Measurements from ENCODE around the gene NTRK1. TPM values are rescaled to one million over a fixed set of nuclear protein-coding genes. Genes with fewer than 3 reads are reported as not detected.

The NTRK1 gene
- total RNA-seq, 2 donors from 2014 or later, result 0.59 to 31.4 TPM

DNA sequence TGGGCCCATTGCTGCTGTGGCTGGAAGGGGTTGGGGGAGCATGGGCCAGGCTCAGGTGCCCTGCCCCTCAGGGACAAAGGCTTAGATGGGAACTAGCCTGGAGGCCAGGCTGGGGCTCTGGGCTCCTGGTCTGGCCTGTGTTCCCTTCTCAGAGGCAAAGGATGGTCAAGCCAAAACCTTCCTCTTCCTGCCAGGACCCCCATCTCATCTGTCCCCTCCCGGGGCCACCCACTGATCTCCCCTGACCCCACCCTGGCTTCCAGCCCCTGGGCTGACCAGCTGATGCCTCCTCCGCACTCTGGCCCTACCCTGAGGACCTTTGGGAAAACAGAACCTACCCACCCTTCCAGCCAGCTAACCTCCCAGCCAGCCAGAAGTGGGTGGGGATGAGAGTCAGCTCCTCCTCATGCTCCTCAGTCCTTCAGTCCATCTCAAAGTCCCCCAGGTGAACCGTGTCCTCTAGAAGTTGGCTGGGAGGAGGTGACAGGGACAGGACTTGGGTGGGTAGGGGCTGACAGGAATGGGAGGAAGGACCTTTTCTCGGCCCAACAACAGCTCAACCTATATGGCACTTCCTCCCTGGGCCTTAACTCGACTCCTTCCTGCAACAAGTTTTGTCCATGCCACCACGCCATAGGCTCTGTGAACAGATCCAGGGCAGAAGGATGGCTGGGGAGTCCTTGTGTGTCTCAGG lies 40.4 kb downstream of the NTRK1 start:
- Histone ChIP-seq H3K27ac (no peak overlapping the region), H3K4me1 (replicated peaks) (no peaks in the 10 kb centered on the region)
- intact Hi-C loops (cut with DNase I), result no loop called here

DNA sequence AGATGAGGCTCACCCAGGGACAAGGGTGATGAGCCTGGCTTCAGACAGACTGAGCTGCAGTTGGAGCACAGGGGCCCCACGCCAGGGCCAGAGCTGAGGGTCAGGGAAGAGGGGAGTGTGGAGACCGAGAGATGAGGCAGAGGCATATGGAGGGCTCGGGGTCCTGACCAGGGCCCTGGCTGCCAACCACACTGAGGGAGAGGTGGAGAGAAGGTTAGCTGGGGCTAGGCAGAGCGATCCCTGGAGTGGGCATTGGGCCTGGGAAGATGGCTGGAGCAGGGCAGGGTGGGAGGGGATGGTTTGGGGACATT lies 40.9 kb downstream of the NTRK1 start:
- H3K4me1 ChIP-seq (replicated peaks), result no peaks in the 10 kb centered on the region
- intact Hi-C loops (cut with DNase I), result no loop called here
- DNase-seq (ENCODE audit: low spot score), result no peak
- H3K36me3 ChIP-seq, result no peaks in the 10 kb centered on the region
- peaks cover 4% of the 10 kb centered on the region for H3K27me3 ChIP-seq (replicated peaks; ENCODE audit: insufficient read depth)
- TF ChIP-seq POLR2A (IDR thresholded peaks at IDR 0.05) (no peak), POLR2AphosphoS5 (IDR thresholded peaks at IDR 0.05) (no peak)
- TF ChIP-seq, protein P1, sequence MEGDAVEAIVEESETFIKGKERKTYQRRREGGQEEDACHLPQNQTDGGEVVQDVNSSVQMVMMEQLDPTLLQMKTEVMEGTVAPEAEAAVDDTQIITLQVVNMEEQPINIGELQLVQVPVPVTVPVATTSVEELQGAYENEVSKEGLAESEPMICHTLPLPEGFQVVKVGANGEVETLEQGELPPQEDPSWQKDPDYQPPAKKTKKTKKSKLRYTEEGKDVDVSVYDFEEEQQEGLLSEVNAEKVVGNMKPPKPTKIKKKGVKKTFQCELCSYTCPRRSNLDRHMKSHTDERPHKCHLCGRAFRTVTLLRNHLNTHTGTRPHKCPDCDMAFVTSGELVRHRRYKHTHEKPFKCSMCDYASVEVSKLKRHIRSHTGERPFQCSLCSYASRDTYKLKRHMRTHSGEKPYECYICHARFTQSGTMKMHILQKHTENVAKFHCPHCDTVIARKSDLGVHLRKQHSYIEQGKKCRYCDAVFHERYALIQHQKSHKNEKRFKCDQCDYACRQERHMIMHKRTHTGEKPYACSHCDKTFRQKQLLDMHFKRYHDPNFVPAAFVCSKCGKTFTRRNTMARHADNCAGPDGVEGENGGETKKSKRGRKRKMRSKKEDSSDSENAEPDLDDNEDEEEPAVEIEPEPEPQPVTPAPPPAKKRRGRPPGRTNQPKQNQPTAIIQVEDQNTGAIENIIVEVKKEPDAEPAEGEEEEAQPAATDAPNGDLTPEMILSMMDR (IDR thresholded peaks at IDR 0.05), result no peak
- H3K9me3 ChIP-seq, result no peaks in the 10 kb centered on the region
- no peak overlapping the region for H3K4me3 ChIP-seq
- 76% methylated on average over 4 of the region's 4 CpGs for WGBS
- H3K27ac ChIP-seq, result no peak overlapping the region

More for the DNA sequence above, 40.4 kb downstream of the NTRK1 start:
- Histone ChIP-seq H3K36me3 (no peaks in the 10 kb centered on the region), H3K9me3 (no peaks in the 10 kb centered on the region), H3K27me3 (replicated peaks; ENCODE audit: insufficient read depth) (peaks cover 4% of the 10 kb centered on the region), H3K4me3 (no peak overlapping the region)
- DNase-seq (ENCODE audit: low spot score), result no peak
- no peak for TF ChIP-seq POLR2AphosphoS5 (IDR thresholded peaks at IDR 0.05)
- TF ChIP-seq POLR2A (IDR thresholded peaks at IDR 0.05), result no peak
- TF ChIP-seq, protein P1 (IDR thresholded peaks at IDR 0.05), result no peak
- 66% methylated on average over 6 of the region's 6 CpGs for WGBS

DNA sequence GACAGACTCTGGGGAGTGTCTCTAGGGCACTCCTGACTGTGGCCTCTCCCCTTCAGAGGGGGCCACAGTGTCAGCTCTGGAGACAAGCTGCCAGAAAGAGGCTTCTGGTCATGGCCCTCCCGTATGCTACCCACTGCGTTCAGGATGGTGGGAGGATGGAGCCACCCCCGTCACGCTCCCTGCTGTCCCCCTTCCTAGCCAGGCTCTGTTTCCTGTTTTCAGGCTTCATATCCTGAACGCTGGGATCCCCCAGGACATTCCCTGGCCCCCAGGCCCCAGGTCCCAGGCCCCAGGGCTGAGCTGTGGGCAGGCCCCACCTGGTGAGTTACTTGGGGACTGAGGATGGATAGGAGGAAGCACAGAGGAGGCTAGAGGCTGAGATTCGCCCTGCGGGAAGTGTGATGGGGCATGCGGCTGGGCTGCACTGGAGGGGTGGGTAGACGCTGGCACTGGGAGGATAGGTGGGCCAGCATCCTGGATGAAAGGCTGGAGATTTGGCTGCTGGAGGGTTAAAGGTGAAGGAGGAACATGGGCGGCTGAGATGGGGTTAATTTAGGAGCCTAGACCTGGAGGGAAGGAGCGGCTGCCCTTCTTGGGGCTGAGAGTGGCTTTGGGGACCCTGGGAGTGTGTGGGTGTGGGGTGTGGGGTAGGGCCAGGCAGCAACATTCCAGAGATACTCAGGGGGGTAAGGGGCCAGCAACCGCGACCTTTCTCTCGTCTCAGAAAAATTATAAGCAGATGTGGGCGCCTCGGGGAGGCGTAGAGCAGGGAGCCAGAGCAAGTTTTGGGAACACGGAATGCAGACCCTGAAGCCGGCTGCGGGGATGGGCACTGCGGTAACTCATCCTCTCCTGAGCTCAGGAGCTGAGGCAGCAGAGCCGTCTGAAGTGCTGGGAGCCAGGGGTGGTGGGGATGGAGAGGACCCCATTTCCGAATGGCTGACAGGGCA lies 41.6 kb downstream of the NTRK1 start:
- Histone ChIP-seq H3K9me3 (no peaks in the 10 kb centered on the region), H3K4me1 (replicated peaks) (no peaks in the 10 kb centered on the region), H3K27me3 (replicated peaks; ENCODE audit: insufficient read depth) (peaks cover 4% of the 10 kb centered on the region), H3K27ac (no peak overlapping the region), H3K4me3 (no peak overlapping the region), H3K36me3 (no peaks in the 10 kb centered on the region)
- WGBS, result 63% methylated on average over 22 of the region's 23 CpGs
- no peak for DNase-seq (ENCODE audit: low spot score)
- no peak for TF ChIP-seq POLR2A (IDR thresholded peaks at IDR 0.05)
- TF ChIP-seq POLR2AphosphoS5 (IDR thresholded peaks at IDR 0.05), result no peak
- TF ChIP-seq, protein P1 (IDR thresholded peaks at IDR 0.05), result no peak
- intact Hi-C loops (cut with DNase I), result no loop called here

DNA sequence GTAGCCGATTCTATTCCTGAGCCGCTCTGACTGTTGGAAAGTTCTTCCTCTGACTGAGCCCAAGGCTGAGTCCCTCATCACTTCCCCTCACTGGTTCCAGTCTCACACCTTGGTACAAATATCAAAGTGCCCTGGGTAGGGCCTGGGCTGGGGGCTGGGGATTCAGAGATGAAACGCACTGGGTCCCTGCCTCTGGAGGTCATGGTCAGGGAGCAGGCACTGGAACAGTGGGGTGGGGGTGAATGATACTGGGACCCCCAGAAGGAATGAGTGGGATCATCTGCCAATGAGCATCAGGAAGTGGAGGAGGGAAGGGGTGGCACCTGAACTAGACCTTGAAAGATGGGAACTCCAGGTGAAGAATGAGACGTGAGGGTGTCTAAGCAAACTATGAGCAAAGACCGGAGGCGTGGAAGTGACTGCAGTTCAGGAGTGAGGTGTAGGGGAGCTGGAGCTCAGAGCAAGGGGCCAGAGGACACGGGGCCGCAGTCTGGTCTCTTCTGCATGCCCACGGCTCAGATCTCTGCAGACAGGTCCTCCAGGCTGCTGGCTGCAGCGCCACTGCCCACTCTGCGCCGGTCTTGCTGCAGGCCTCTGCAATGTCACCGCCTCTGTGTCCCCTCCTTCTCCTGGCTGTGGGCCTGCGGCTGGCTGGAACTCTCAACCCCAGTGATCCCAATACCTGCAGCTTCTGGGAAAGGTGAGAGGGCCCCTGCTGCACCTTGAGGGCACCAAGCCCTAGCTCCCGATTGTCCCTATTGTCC lies 42.8 kb downstream of the NTRK1 start:
- 73% methylated on average over 15 of the region's 15 CpGs for WGBS
- Histone ChIP-seq H3K9me3 (no peaks in the 10 kb centered on the region), H3K27me3 (replicated peaks; ENCODE audit: insufficient read depth) (peaks cover 4% of the 10 kb centered on the region), H3K27ac (no peak overlapping the region), H3K4me3 (no peak overlapping the region), H3K4me1 (replicated peaks) (no peaks in the 10 kb centered on the region), H3K36me3 (no peaks in the 10 kb centered on the region)
- TF ChIP-seq POLR2AphosphoS5 (IDR thresholded peaks at IDR 0.05) (no peak), POLR2A (IDR thresholded peaks at IDR 0.05) (no peak)
- TF ChIP-seq, protein P1 (IDR thresholded peaks at IDR 0.05), result no peak
- intact Hi-C loops (cut with DNase I), result no loop called here
- no peak for DNase-seq (ENCODE audit: low spot score)

Measured in prostate gland (tissue), 2 donors.